CD4-positive, CD25-positive, alpha-beta regulatory T cell (primary cell): ENCODE results near the gene KRT73. TPM values are rescaled to one million over a fixed set of nuclear protein-coding genes. Genes with fewer than 3 reads are reported as not detected.

Experiments used
- ATAC-seq, 2 donors: fragments of 150-1000 bp; cut with Tn5 transposase; one replicate each; pipeline ENCODE4 v1.10.0; 2021; ENCODE audit warnings: low read depth in 2 of 2, moderate number of reproducible peaks in 2 of 2, moderate library complexity in 1 of 2
- DNase-seq, 3 donors: peaks; one replicate each; pipeline versions ENCODE4 v3.0.0 to v3.0.0-alpha.2; 2012 to 2022; ENCODE audit warnings: mixed read lengths in 1 of 3
- H3K27ac ChIP-seq: one replicate; pipeline ENCODE4 v1.7.0; 2013; ENCODE audit warnings: mild to moderate bottlenecking, low read length; ENCODE audit not compliant: insufficient read depth, poor library complexity, severe bottlenecking
- H3K27me3 ChIP-seq: one replicate; pipeline ENCODE4 v1.7.0; 2013; ENCODE audit warnings: low read length; ENCODE audit not compliant: control insufficient read depth, insufficient read depth
- H3K36me3 ChIP-seq: one replicate; pipeline ENCODE4 v1.7.0; 2013; ENCODE audit warnings: mild to moderate bottlenecking, low read length, moderate library complexity; ENCODE audit not compliant: control insufficient read depth, insufficient read depth
- H3K4me1 ChIP-seq: 2 replicates; pipeline ENCODE4 v1.7.0; 2013; ENCODE audit warnings: mild to moderate bottlenecking, low read length; ENCODE audit not compliant: insufficient read depth, control insufficient read depth, poor library complexity, severe bottlenecking
- H3K4me3 ChIP-seq: one replicate; pipeline ENCODE4 v1.7.0; 2013; ENCODE audit warnings: low read depth, mild to moderate bottlenecking, low read length, moderate library complexity
- H3K9me3 ChIP-seq, 2 experiments: 1 replicate in 1 of 2; 2 replicates in 1 of 2; pipeline ENCODE4 v1.7.0; 2013; ENCODE audit warnings: low read length in 2 of 2, mild to moderate bottlenecking in 1 of 2, moderate library complexity in 1 of 2; ENCODE audit not compliant: control insufficient read depth in 2 of 2
- H3K27ac Mint-ChIP-seq, 3 donors: one replicate each; pipeline ENCODE4 v1.8.0; 2020 to 2022; ENCODE audit warnings: mild to moderate bottlenecking in 3 of 3, mixed read lengths in 3 of 3, moderate library complexity in 2 of 3
- H3K27me3 Mint-ChIP-seq: one replicate; pipeline ENCODE4 v1.8.0; 2022; ENCODE audit warnings: mild to moderate bottlenecking, mixed read lengths
- H3K36me3 Mint-ChIP-seq: one replicate; pipeline ENCODE4 v1.8.0; 2020; ENCODE audit warnings: mixed read lengths
- H3K4me1 Mint-ChIP-seq, 4 donors: one replicate each; pipeline ENCODE4 v1.8.0; 2020 to 2022; ENCODE audit warnings: mixed read lengths in 4 of 4, mild to moderate bottlenecking in 1 of 4
- H3K4me3 Mint-ChIP-seq, 4 donors: one replicate each; pipeline ENCODE4 v1.8.0; 2020 to 2022; ENCODE audit warnings: mild to moderate bottlenecking in 4 of 4, mixed read lengths in 4 of 4, moderate library complexity in 3 of 4
- H3K9me3 Mint-ChIP-seq, 7 donors: one replicate each; pipeline ENCODE4 v1.8.0; 2020 to 2022; ENCODE audit warnings: mixed read lengths in 7 of 7, mild to moderate bottlenecking in 3 of 7, moderate library complexity in 2 of 7
- polyA plus RNA-seq, 4 donors: library from polyadenylated mRNA; unstranded; fragments of 300-500 nt; fragmentation: Illumina TruSeq; gene quantifications; one replicate each; pipeline ENCODE4 v1.2.3, GENCODE V29; 2021
- total RNA-seq: library from RNA; stranded (reverse); gene quantifications from one replicate; pipeline ENCODE4 v1.2.3, GENCODE V29; 2022

The KRT73 gene
- total and polyA plus RNA-seq, 5 donors from 2014 or later = 1.0 to 1.4 (median 1.1) TPM; not detected in 2

DNA sequence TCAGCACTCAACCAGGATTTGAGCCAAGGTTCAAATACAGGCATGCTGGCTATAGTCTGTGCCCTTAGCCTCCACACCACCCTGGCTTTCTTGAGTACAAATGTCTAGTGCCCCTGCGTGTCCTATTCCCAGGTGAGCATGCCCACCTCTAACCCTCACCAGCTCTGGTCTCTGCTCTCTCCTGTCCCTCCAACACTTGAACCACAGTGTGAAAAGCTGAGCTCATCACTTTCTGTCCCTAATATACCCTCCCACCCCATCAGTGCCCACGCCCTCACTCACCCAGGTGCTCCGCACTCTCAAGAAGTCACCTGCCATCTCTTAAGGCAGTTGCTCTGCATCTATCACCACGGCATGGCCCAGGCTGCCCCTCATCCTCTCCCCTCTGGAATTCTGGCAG, 58.4 kb downstream of the KRT73 start:
- Histone ChIP-seq H3K27me3 (no peaks in the 10 kb centered on the region), H3K9me3 (no peaks in the 10 kb centered on the region), H3K4me3 (no peak overlapping the region), H3K36me3 (no peaks in the 10 kb centered on the region), H3K27ac (no peak overlapping the region), H3K4me1 (no peaks in the 10 kb centered on the region)
- Mint-ChIP-seq H3K4me3 (no peak overlapping the region), H3K9me3 (peaks cover 0 to 3% (median 0%) of the 10 kb centered on the region in 7 donors), H3K36me3 (no peaks in the 10 kb centered on the region), H3K27ac (no peak overlapping the region), H3K27me3 (peaks cover 22% of the 10 kb centered on the region), H3K4me1 (no peaks in the 10 kb centered on the region)
- no peak for ATAC-seq
- no peak for DNase-seq

DNA sequence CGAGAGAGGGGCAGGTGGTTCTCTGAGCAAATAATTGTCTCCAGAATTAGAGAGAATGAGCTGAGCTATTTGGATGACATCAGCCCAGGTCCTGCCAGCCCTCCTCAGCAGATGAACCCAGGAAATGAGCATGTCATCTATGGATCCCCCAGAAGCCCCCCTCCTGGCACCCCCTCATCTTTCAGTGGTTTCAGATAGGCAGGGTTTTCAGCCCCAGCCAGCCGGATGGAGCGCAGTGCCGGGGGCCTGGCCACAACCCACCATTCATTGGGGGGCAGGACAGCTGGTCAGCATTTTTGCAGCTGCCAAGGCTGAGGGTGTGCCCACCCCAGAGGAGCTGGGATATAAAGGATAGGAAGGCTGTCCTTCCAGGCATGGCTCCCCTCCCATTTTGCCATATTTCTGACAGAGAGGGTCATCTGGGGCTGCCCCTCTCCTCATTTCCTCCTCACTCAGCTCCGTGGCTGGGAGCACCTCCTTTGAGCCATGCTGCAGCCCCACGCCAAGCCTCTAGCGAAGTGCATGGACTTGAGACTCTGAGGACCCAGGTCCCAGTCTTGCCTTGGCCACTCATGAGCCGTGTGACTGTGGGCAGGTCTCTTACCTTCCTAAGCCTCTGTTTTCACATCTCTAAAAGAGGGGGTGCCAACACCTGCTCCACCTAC, 59.4 kb downstream of the KRT73 start:
- Mint-ChIP-seq H3K4me1 (no peaks in the 10 kb centered on the region), H3K9me3 (peaks cover 0 to under 1% (median 0%) of the 10 kb centered on the region in 7 donors), H3K36me3 (no peaks in the 10 kb centered on the region), H3K27ac (no peak overlapping the region), H3K4me3 (no peak overlapping the region), H3K27me3 (peaks cover 17% of the 10 kb centered on the region)
- H3K4me3 ChIP-seq = no peak overlapping the region
- H3K27me3 ChIP-seq = no peaks in the 10 kb centered on the region
- H3K4me1 ChIP-seq = no peaks in the 10 kb centered on the region
- H3K36me3 ChIP-seq = no peaks in the 10 kb centered on the region
- no peak for DNase-seq
- H3K27ac ChIP-seq = no peak overlapping the region
- H3K9me3 ChIP-seq = no peaks in the 10 kb centered on the region
- no peak for ATAC-seq

Other genes starting within 250 kb of the KRT73 start
- gene KRT84, start 232.9 kb downstream of the KRT73 start, total RNA-seq = not detected
- not detected for gene KRT84, start 232.9 kb downstream of the KRT73 start, polyA plus RNA-seq
- not detected for gene KRT82, start 212.2 kb downstream of the KRT73 start, total RNA-seq
- not detected for gene KRT82, start 212.2 kb downstream of the KRT73 start, polyA plus RNA-seq
- not detected for gene KRT75, start 184.2 kb downstream of the KRT73 start, total RNA-seq
- gene KRT75, start 184.2 kb downstream of the KRT73 start, polyA plus RNA-seq = not detected
- not detected for gene KRT6B, start 166.4 kb downstream of the KRT73 start, total RNA-seq
- not detected for gene KRT6B, start 166.4 kb downstream of the KRT73 start, polyA plus RNA-seq
- gene KRT6C, start 144.8 kb downstream of the KRT73 start, total RNA-seq = not detected
- gene KRT6C, start 144.8 kb downstream of the KRT73 start, polyA plus RNA-seq = not detected
- not detected for gene KRT6A, start 125.3 kb downstream of the KRT73 start, total RNA-seq
- not detected for gene KRT6A, start 125.3 kb downstream of the KRT73 start, polyA plus RNA-seq
- not detected for gene KRT5, start 98.2 kb downstream of the KRT73 start, total RNA-seq
- not detected for gene KRT5, start 98.2 kb downstream of the KRT73 start, polyA plus RNA-seq
- gene KRT71, start 65.4 kb downstream of the KRT73 start, total RNA-seq = not detected
- not detected for gene KRT71, start 65.4 kb downstream of the KRT73 start, polyA plus RNA-seq
- gene KRT74, start 44.7 kb downstream of the KRT73 start, total RNA-seq = not detected
- gene KRT74, start 44.7 kb downstream of the KRT73 start, polyA plus RNA-seq = not detected
- gene KRT72, start 17.1 kb downstream of the KRT73 start, total RNA-seq = 1.3 TPM
- gene KRT72, start 17.1 kb downstream of the KRT73 start, polyA plus RNA-seq = under 1 TPM in 1 of 4 donors, not detected in 3; 0.13 TPM
- 0.42 TPM for gene KRT2, start 33.7 kb upstream of the KRT73 start, total RNA-seq
- gene KRT2, start 33.7 kb upstream of the KRT73 start, polyA plus RNA-seq = under 1 TPM in 3 of 4 donors, not detected in 1; 0.23 to 0.80 (median 0.25) TPM
- 9.9 TPM for gene KRT1, start 61.8 kb upstream of the KRT73 start, total RNA-seq
- 1 to 10 TPM in 3 of 4 donors, not detected in 1; 3.3 to 7.8 (median 3.7) TPM for gene KRT1, start 61.8 kb upstream of the KRT73 start, polyA plus RNA-seq
- gene KRT77, start 85.0 kb upstream of the KRT73 start, total RNA-seq = not detected
- gene KRT77, start 85.0 kb upstream of the KRT73 start, polyA plus RNA-seq = not detected
- not detected for gene KRT76, start 158.8 kb upstream of the KRT73 start, total RNA-seq
- not detected for gene KRT76, start 158.8 kb upstream of the KRT73 start, polyA plus RNA-seq
- gene KRT3, start 177.6 kb upstream of the KRT73 start, total RNA-seq = not detected
- not detected for gene KRT3, start 177.6 kb upstream of the KRT73 start, polyA plus RNA-seq
- gene KRT4, start 195.6 kb upstream of the KRT73 start, total RNA-seq = not detected
- gene KRT4, start 195.6 kb upstream of the KRT73 start, polyA plus RNA-seq = not detected
- not detected for gene KRT79, start 215.8 kb upstream of the KRT73 start, total RNA-seq
- gene KRT79, start 215.8 kb upstream of the KRT73 start, polyA plus RNA-seq = not detected
- gene KRT78, start 230.4 kb upstream of the KRT73 start, total RNA-seq = not detected
- gene KRT78, start 230.4 kb upstream of the KRT73 start, polyA plus RNA-seq = not detected